ENCODE results near the gene INSM1. TPM values are rescaled to one million over a fixed set of nuclear protein-coding genes. Genes with fewer than 3 reads are reported as not detected.

Gene INSM1
- total RNA-seq, 1 experiment from 2014 or later: 0.07 TPM

DNA sequence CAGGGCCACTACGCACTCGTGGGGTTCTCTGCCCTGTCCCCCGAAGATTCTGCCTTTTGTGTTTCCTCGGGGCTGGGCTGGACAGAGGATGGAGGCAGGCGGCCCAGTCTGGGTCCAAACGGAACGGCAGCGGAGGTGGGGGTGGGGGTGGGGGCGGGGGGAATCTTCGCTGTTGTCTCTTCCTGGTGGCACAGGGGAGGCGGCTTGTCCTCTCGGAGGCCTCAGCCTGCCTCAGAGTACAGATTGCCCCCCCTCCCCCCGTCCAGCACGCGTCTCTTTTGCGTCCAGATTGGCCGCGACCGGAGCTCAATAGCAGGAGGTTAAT lies 1.4 kb upstream of the INSM1 start:
- no peaks in the 10 kb centered on the region for H3K4me1 ChIP-seq (ENCODE audit: control insufficient read depth in 1 of 2, insufficient read depth in 2 of 2, low read length in 2 of 2)
- H4K20me1 ChIP-seq (ENCODE audit: insufficient read depth): no peaks in the 10 kb centered on the region
- CTCF ChIA-PET: no interaction called here
- no peaks in the 10 kb centered on the region for H3K9me3 ChIP-seq (ENCODE audit: control insufficient read depth in 1 of 2, insufficient read depth in 1 of 2, low read depth in 1 of 2, low read length in 2 of 2)
- no peak overlapping the region for H3K4me2 ChIP-seq (ENCODE audit: low read length)
- TF ChIP-seq, protein P1, sequence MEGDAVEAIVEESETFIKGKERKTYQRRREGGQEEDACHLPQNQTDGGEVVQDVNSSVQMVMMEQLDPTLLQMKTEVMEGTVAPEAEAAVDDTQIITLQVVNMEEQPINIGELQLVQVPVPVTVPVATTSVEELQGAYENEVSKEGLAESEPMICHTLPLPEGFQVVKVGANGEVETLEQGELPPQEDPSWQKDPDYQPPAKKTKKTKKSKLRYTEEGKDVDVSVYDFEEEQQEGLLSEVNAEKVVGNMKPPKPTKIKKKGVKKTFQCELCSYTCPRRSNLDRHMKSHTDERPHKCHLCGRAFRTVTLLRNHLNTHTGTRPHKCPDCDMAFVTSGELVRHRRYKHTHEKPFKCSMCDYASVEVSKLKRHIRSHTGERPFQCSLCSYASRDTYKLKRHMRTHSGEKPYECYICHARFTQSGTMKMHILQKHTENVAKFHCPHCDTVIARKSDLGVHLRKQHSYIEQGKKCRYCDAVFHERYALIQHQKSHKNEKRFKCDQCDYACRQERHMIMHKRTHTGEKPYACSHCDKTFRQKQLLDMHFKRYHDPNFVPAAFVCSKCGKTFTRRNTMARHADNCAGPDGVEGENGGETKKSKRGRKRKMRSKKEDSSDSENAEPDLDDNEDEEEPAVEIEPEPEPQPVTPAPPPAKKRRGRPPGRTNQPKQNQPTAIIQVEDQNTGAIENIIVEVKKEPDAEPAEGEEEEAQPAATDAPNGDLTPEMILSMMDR (IDR thresholded peaks at IDR 0.05 in 2 of 3, conservative IDR thresholded peaks at IDR 0.05 in 1 of 3; ENCODE audit: borderline replicate concordance in 1 of 3, insufficient read depth in 1 of 3, low read depth in 2 of 3, low read length in 2 of 3): no peak
- TF ChIP-seq RAD21 (IDR thresholded peaks at IDR 0.05; ENCODE audit: low read depth) (no peak), EZH2phosphoT487 (IDR thresholded peaks at IDR 0.05; ENCODE audit: borderline replicate concordance) (no peak), EZH2 (IDR thresholded peaks at IDR 0.05) (no peak), POLR2A (IDR thresholded peaks at IDR 0.05; ENCODE audit: borderline replicate concordance, extremely low read depth, insufficient read depth, insufficient read length) (no peak), ZFX (IDR thresholded peaks at IDR 0.05) (no peak), FOSL1 (IDR thresholded peaks at IDR 0.05; ENCODE audit: low read depth) (no peak), JUND (IDR thresholded peaks at IDR 0.05) (no peak), POLR2AphosphoS5 (IDR thresholded peaks at IDR 0.05; ENCODE audit: low read depth, low read length) (no peak), SP1 (IDR thresholded peaks at IDR 0.05; ENCODE audit: low read depth) (no peak), EGR1 (IDR thresholded peaks at IDR 0.05; ENCODE audit: low read depth) (no peak), CEBPB (IDR thresholded peaks at IDR 0.05; ENCODE audit: low read depth) (no peak), MAX (IDR thresholded peaks at IDR 0.05) (no peak), SRF (IDR thresholded peaks at IDR 0.05; ENCODE audit: low read depth) (no peak), ELF1 (IDR thresholded peaks at IDR 0.05; ENCODE audit: borderline replicate concordance, low read depth) (no peak)
- TF ChIP-seq, protein P2, sequence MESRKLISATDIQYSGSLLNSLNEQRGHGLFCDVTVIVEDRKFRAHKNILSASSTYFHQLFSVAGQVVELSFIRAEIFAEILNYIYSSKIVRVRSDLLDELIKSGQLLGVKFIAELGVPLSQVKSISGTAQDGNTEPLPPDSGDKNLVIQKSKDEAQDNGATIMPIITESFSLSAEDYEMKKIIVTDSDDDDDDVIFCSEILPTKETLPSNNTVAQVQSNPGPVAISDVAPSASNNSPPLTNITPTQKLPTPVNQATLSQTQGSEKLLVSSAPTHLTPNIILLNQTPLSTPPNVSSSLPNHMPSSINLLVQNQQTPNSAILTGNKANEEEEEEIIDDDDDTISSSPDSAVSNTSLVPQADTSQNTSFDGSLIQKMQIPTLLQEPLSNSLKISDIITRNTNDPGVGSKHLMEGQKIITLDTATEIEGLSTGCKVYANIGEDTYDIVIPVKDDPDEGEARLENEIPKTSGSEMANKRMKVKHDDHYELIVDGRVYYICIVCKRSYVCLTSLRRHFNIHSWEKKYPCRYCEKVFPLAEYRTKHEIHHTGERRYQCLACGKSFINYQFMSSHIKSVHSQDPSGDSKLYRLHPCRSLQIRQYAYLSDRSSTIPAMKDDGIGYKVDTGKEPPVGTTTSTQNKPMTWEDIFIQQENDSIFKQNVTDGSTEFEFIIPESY (IDR thresholded peaks at IDR 0.05; ENCODE audit: extremely low read depth, insufficient replicate concordance, low read length): no peak
- TF ChIP-seq, protein P3, sequence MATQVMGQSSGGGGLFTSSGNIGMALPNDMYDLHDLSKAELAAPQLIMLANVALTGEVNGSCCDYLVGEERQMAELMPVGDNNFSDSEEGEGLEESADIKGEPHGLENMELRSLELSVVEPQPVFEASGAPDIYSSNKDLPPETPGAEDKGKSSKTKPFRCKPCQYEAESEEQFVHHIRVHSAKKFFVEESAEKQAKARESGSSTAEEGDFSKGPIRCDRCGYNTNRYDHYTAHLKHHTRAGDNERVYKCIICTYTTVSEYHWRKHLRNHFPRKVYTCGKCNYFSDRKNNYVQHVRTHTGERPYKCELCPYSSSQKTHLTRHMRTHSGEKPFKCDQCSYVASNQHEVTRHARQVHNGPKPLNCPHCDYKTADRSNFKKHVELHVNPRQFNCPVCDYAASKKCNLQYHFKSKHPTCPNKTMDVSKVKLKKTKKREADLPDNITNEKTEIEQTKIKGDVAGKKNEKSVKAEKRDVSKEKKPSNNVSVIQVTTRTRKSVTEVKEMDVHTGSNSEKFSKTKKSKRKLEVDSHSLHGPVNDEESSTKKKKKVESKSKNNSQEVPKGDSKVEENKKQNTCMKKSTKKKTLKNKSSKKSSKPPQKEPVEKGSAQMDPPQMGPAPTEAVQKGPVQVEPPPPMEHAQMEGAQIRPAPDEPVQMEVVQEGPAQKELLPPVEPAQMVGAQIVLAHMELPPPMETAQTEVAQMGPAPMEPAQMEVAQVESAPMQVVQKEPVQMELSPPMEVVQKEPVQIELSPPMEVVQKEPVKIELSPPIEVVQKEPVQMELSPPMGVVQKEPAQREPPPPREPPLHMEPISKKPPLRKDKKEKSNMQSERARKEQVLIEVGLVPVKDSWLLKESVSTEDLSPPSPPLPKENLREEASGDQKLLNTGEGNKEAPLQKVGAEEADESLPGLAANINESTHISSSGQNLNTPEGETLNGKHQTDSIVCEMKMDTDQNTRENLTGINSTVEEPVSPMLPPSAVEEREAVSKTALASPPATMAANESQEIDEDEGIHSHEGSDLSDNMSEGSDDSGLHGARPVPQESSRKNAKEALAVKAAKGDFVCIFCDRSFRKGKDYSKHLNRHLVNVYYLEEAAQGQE (IDR thresholded peaks at IDR 0.05; ENCODE audit: low read depth): no peak
- no peaks in the 10 kb centered on the region for H3K9me2 ChIP-seq (ENCODE audit: insufficient read depth)
- H2AFZ ChIP-seq (ENCODE audit: low read depth, low read length, poor library complexity, severe bottlenecking): no peak overlapping the region
- POLR2A ChIA-PET: no interaction called here
- no peak overlapping the region for H3K27ac ChIP-seq (ENCODE audit: low read depth, low read length)
- H3K4me3 ChIP-seq (replicated peaks in 1 of 2; ENCODE audit: low read depth in 1 of 2, low read length in 2 of 2): no peak overlapping the region
- H3K36me3 ChIP-seq (ENCODE audit: control insufficient read depth in 1 of 2, insufficient read depth in 2 of 2, low read length in 2 of 2): no peaks in the 10 kb centered on the region
- ATAC-seq (no peak), DNase-seq (ENCODE audit: low read depth, low spot score) (no peak)
- peaks cover 17% of the 10 kb centered on the region for H3K27me3 ChIP-seq (ENCODE audit: insufficient read depth, low read length)
- RAD21 ChIA-PET (ENCODE audit: low non-redundant PET in 1 of 2, low total read pairs in 2 of 2, uncharacterized antibody in 2 of 2, unreplicated experiment in 2 of 2): no interaction called here
- intact Hi-C loops (cut with micrococcal nuclease): no loop called here
- no peak overlapping the region for H3K9ac ChIP-seq (ENCODE audit: low read length)
- H3K79me2 ChIP-seq (ENCODE audit: insufficient read depth, low read length): no peaks in the 10 kb centered on the region
- BruUV-seq (replicated peaks): no TSS peak
